ENCODE data around the gene CAD.
"Not testable (repeated sequence)": the region's sequence is repeated elsewhere in the genome, so short reads cannot be mapped to it uniquely, and the experiment has no call there.

DNA sequence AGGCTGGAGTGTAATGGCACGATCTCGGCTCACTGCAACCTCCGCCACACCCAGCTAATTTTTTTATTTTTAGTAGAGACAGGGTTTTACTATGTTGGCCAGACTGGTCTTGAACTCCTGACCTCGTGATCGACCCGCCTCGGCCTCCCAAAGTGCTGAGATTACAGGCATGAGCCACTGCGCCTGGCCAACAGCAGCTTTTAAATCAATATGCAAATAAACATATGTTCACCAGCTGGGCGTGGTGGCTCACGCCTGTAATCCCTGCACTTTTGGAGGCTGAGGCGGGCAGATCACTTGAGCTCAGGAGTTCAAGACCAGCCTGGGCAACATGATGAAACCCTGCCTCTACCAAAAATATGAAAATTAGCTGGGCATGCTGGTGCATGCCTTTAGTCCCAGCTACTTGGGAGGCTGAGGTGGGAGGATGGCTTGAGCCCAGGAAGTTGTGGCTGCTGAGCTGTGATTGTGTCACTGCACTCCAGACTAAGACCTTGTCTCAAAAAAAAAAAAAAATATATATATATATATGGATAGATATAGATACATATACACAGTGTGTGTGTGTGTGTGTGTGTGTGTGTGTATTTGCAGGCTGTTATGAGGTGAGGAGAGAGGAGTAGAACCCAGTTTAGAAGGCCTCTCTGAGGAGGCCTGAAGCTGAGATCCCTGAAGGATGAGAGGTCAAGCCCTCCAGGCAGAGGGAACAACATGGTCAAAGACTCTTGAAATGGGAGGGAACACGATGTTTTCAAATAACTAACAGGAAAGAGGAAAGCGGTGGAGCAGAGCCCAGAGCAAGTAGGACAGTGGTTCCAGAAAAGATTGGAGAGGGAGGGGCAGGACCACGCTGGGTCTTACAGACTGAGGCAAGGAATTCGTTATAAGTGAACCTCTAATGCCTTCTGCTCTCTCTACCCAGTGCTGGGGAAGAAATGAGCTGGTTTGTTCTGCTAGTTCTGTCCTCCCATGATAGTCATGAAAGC is 55.7 kb downstream of the CAD start:
- TF ChIP-seq, protein P1, sequence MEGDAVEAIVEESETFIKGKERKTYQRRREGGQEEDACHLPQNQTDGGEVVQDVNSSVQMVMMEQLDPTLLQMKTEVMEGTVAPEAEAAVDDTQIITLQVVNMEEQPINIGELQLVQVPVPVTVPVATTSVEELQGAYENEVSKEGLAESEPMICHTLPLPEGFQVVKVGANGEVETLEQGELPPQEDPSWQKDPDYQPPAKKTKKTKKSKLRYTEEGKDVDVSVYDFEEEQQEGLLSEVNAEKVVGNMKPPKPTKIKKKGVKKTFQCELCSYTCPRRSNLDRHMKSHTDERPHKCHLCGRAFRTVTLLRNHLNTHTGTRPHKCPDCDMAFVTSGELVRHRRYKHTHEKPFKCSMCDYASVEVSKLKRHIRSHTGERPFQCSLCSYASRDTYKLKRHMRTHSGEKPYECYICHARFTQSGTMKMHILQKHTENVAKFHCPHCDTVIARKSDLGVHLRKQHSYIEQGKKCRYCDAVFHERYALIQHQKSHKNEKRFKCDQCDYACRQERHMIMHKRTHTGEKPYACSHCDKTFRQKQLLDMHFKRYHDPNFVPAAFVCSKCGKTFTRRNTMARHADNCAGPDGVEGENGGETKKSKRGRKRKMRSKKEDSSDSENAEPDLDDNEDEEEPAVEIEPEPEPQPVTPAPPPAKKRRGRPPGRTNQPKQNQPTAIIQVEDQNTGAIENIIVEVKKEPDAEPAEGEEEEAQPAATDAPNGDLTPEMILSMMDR (IDR thresholded peaks at IDR 0.05; ENCODE audit: low read depth, low read length, poor library complexity, severe bottlenecking): not testable (repeated sequence)
- TF ChIP-seq EZH2phosphoT487 (IDR thresholded peaks at IDR 0.05; ENCODE audit: borderline replicate concordance, low read length): not testable (repeated sequence)
